Limb (tissue), 2 donors: ENCODE data around the gene PAX1.

Source experiments
- DNase-seq, 2 donors: peaks; one replicate each; pipeline ENCODE4 v3.0.0-alpha.2; 2016; ENCODE audit errors: extremely low spot score in 2 of 2

The PAX1 gene

DNA sequence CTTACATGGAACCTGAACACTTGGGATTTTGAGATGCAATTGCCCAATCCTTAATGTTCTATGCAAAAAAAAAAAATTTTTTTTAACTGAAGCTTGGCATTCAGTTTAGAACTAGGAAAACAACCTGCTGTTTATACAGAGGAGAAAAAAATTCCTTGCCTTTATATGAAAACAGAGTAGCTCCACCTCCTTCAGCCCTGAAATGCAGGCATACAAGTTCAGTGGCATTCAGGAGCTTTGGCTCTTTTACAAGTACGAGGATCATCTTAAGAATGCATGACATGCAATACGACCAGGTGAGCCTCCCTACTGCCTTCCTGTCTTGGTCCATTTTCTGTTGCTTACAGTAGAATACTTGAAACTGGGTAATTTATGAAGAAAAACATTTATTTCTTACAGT, 20.4 kb downstream of the PAX1 start:
- DNase-seq: no peak

DNA sequence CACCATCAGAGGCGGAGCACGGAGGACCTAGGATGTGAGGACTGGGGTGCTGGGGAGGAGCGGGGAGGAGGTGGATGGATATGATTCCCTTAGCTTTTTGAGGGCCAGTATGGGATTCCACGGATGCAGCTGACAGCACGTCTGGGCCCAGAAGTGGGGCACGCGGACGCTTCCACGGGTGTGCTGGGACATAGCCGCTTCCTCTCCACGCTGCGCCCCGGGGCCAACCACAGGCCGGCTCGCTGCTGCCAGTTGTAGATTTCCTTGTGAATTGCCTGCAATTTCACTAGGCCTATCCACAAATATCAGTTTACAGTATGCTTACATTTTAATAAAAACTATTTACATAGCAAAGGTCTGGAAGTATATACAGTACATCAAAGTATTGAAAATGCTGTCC, 23.9 kb downstream of the PAX1 start:
- DNase-seq: no peak

DNA sequence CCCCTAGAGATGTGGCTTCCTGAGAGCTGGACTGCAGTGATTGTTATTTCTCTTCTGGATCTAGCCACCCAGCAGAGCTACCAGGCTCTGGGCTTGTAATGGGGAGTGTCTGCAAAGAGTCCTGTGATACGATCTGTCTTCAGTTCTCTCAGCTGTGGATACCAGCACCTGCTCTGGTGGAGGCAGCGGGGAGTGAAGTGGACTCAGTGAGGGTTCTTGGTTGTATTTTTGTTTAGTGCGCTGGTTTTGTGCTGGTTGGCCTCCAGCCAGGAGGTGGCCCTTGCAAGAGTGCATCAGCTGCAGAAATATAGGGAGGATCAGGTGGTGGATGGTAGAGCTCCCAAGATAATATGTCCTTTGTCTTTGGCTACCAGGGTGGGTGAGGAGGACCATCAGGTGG, 33.7 kb downstream of the PAX1 start:
- DNase-seq: no peak

DNA sequence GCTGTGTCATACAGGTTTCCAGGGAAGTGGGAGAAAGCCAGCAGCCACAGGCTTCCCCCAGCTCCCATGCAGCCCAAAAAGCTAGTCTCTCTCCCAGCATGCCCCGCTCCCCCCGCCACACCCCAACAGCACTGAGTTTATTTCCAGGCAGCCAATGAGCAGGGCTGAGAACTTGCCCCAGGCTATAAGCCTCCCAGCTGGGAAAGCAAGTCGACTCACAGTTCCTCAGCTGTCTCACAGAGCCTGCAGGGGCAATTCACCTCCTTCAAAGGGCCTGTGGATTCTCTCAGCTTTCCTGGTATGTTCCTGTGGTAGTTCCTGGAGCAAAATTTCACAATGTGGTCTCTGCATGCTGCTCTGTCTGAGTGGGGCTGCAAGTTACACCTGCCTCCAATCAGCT, 34.2 kb downstream of the PAX1 start:
- DNase-seq: no peak

DNA sequence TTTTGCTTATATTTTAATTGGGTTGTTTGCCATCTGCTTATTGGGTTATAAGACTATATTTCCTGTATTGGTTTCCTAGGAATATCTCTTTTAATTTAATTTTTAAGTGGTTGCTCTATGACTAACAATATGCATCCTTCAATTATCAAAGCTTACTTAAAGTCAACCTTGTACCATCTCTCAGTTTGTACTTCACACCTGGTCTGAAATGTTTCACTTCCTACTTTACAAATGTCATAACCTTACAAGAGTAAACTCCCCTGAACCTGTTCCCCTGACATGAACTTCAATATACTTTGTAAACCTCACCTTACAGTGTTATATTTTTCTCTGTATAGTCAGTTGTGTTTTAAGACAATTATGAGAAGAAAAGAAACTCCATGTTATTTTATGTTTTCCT, 35.8 kb downstream of the PAX1 start:
- DNase-seq: no peak

DNA sequence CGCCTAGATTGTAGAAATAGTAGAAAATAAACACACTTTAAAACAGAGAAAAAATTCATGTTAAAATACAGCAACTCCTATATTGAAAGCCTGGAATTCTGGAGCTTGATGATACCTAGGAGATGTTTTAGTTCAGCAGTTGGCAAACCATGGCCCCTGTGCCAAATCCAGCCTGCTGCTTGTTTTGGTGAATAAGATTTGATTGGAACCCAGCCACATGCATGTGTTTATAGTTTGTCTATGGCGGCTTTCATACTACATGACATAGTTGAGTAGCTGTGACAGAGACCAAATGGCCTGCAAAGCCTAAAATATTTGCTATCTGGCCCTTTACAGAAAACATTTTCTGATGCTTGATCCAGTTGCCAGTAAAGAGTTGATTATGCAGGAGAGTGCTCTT, 57.2 kb downstream of the PAX1 start:
- no peak for DNase-seq

DNA sequence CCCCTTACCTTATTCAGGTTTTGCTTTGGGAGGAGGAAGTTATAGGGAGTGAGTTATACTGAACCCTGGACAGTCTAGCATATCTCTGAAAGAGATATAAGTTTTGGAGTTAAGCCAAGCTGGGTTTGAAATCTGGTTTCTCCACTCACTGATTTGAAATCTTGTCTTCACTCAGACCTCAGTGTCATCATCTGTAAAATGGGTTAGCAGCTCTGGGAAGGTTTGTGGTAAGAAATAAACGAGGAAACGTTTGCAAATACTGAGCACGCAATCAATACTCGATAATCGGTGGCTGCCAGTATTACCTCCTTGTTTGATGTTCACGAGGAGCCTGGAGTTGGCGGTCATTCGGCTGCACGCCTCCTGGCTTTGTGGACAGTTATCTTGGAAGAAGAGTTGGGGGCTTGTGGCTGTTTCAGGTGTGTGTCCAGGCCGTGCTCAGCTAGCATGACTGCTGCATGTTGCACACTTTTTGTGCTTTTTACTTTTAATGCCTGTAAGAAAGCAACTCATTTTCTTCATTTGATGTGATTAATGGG, 61.8 kb downstream of the PAX1 start:
- no peak for DNase-seq

DNA sequence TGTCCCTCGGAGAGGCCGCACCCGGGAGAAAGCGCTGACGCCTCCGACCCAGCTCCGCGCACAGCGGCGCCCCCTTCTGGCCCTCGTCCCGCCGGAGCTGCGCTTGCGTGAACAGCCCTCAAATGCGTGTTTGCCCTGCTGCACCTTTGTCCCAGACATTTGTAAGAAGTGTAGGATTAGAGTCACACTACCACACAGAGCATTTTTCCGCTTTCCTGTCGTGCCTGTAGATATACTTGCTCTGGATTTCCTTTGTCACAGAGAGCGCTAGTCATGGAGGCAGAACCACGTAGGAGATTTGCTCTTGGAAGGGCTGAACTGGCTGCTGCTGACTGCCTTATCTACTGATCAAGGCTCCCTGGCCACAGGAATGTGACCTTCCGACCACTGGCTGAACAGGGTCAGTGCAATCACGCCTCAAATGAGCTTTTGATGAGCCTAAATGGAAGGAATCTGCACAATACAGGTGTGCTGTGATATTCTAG, 62.3 kb downstream of the PAX1 start:
- DNase-seq: peak in 1 of 2 donors; percentile 64
